Ureter (tissue), 1 donor: ENCODE measurements around the gene JAML. TPM values are rescaled to one million over a fixed set of nuclear protein-coding genes. Genes with fewer than 3 reads are reported as not detected.

Source experiments
- DNase-seq: peaks from one replicate; pipeline ENCODE4 v3.0.0-alpha.2; 2020; ENCODE audit warnings: low spot score
- total RNA-seq: library from RNA; stranded (reverse); gene quantifications from one replicate; pipeline ENCODE4 v1.2.4, GENCODE V29; 2023
- donor health status: DM: yes; HTN: yes; CAD: no.

JAML gene
- total RNA-seq, 1 donor from 2014 or later, result 13.9 TPM

DNA sequence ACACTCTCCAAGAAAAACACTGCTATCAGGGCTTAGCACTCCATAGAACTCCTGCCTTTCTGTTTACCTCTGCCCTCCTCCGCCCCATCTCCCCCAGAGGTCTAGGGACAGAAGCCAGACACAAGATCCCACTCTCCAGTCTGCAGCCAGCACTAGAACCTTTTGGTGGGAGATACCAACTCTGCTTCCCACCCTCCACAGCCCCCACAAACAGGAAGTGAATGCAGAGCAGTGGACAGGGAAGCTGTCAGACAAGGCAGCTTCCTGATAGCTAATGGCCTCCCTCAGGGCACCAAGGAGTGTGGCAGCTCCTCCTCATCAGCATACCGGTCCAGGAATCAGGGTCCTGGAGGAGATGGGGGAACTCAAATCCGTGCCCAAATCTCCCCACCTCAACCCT lies 77.3 kb downstream of the JAML start:
- no peak for DNase-seq

DNA sequence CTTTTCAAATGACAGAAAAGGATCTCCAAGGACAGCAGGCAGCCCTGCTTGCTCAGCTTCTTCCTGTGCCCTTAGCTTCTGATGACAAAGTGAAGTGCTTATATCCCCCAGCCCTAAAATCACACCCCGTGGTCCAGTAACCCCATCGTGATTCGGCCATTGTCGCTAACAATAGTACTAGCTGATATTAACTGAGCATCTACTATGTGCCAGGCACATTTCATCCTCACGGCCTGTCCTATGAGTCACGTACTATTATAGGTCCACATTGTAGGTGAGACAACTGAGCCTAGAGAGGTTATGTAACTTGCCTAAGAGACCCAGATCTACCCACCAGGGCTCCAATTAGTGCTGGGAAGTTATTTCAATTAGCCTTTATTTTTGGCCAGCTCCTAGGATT lies 78.3 kb downstream of the JAML start:
- DNase-seq, result no peak

DNA sequence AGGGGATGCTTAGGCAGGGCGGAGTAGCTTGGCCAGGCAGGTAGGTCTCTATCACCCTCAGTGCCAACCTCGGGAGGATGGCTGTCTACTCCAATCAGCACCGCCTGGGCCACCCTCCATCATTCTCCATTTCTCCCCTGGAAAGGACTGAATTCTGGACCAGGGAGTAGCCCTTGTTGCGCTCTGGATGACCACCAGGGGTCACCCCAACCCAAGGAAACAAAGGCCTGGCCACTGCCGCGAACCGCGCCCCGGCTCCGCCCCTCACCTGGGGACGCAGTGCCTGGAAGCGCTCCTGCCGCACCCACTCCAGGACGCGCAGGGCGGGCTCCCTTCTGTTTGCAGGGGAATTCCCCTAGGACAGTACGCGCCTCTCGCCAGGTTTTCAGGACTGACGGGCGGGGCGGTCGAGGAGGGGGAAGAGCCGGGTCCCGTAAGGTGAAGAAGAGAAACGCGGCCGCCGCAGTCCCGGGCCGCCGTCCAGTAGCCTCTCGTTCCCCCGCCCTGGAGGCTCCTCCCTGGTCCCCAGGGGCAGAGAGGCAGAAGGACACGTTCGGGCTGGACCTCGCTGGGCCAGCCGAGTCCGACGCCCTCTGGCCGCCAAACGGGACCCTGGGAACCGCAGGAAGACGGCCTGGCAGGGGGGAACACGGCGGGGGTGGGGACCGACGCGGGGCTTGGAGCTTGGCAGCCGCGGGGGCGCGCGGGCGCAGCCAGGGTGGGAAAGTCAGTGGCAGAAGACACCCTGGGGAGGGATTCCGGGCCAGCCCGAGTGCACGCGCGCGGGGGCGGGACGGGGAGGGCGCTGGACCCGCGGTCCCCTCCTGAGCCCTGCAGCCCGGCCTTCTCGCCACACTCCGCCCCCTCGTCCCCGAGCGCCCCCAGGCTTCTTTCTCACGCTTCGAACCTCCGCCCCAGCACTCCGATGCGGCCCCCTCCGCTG lies 79.3 kb downstream of the JAML start:
- DNase-seq, result peak; percentile 89

DNA sequence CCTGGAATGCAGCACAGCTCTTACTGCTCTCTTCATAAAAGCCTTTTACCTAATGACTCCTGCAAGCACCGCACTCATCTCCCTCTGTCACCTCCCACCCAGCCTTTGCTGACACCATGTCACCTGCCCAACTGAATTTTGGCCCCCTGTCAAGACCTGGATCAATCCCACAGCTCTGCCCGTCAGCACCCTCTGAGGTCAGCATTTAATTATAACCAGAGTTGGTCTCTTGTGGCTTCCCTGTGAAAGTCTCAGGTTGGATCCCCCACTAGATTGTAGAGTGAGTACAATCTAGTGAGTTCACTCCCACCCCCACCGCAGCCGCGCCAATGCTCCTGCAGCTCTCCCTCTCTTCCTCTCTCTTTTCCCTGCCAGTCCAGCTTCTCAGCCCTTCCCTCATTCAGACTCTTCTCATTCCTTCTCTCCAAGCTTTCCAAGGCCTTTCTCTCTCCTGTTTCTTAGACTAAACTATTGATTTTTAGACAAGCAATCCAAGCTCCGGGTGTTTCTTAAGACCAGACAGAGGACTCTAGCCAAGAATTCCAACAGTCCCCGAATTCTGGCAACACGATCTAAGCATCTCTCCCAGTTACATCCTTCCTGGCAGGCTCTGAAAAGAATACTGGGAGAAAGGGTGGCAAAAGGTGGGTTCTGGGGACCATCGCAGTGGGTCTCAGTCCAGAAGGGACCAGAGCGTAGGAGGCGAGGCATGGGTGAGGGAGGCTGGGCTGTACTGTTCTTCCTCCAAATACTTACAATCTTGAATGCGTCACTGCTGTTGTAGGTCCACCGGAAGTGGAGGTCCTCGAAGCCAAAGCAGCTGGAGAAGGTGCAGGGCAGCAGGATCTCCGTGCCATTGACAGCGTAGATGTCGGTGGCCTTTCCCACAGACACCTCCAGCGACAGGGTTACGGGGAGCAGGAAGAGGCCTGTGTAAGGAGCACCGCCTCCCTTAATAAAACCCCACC lies 80.2 kb downstream of the JAML start:
- no peak for DNase-seq

Other genes with a start within 250 kb of the JAML start
- gene IL10RA, start 238.6 kb downstream of the JAML start, total RNA-seq, result 22.4 TPM
- gene TMPRSS4, start 147.9 kb downstream of the JAML start, total RNA-seq, result 224 TPM
- gene SMIM35, start 138.0 kb downstream of the JAML start, total RNA-seq, result 0.13 TPM
- gene SCN4B, start 72.2 kb downstream of the JAML start, total RNA-seq, result 1.4 TPM
- gene SCN2B, start 48.4 kb downstream of the JAML start, total RNA-seq, result 0.18 TPM
- 7.9 TPM for gene MPZL3, start 27.4 kb upstream of the JAML start, total RNA-seq
- 226 TPM for gene MPZL2, start 39.3 kb upstream of the JAML start, total RNA-seq
- 8.0 TPM for gene CD3E, start 79.7 kb upstream of the JAML start, total RNA-seq
- gene CD3D, start 117.7 kb upstream of the JAML start, total RNA-seq, result 10.4 TPM
- gene CD3G, start 119.3 kb upstream of the JAML start, total RNA-seq, result 2.1 TPM
- gene UBE4A, start 134.6 kb upstream of the JAML start, total RNA-seq, result 46.5 TPM
- 174 TPM for gene ATP5MG, start 176.6 kb upstream of the JAML start, total RNA-seq
- 106 TPM for gene KMT2A, start 211.5 kb upstream of the JAML start, total RNA-seq